ENCODE measurements around the gene CPT1C.

CPT1C gene

GRCh38 chr19:49660338-49660961 lies 30.5 kb upstream of the CPT1C start:
- DNase-seq (ENCODE audit: low spot score): no peak
- no peak for FAIRE-seq

- FAIRE-seq: no peak
These were observed 28.9 kb upstream of the CPT1C start for GRCh38 chr19:49662011-49662410.

GRCh38 chr19:49663224-49663623 lies 27.7 kb upstream of the CPT1C start:
- DNase-seq (ENCODE audit: low spot score): no peak
- no peak for FAIRE-seq

More at GRCh38 chr19:49662011-49662410, 28.9 kb upstream of the CPT1C start:
- no peak for DNase-seq (ENCODE audit: low spot score)

- FAIRE-seq (no peak), DNase-seq (ENCODE audit: low spot score) (peak; percentile 90)
These were observed 26.5 kb upstream of the CPT1C start for GRCh38 chr19:49664171-49665035.

- FAIRE-seq (peak; percentile 9), DNase-seq (ENCODE audit: low spot score) (no peak)
These were observed 25.9 kb upstream of the CPT1C start for GRCh38 chr19:49665036-49665350.

- peak; percentile 96 for DNase-seq (ENCODE audit: low spot score)
- FAIRE-seq: no peak
These were observed 25.4 kb upstream of the CPT1C start, which contains the start of the genes BCL2L12 and IRF3 for GRCh38 chr19:49665351-49666119. Gene BCL2L12, plus strand, starts transcription at chr19:49665933. Its CDS starts 760 bp downstream, at chr19:49666693. Gene IRF3, minus strand, starts transcription at chr19:49665857. Its CDS starts 1,019 bp downstream, at chr19:49664838.

- DNase-seq (ENCODE audit: low spot score) (peak; percentile 39), FAIRE-seq (no peak)
These were observed 24.8 kb upstream of the CPT1C start for GRCh38 chr19:49666120-49666444.

- no peak for DNase-seq (ENCODE audit: low spot score)
- no peak for FAIRE-seq
These were observed 23.4 kb upstream of the CPT1C start for GRCh38 chr19:49667473-49667872.

GRCh38 chr19:49669516-49669915 lies 21.4 kb upstream of the CPT1C start:
- FAIRE-seq (no peak), DNase-seq (ENCODE audit: low spot score) (no peak)

GRCh38 chr19:49672131-49672919 lies 18.6 kb upstream of the CPT1C start:
- FAIRE-seq (peak; percentile 52), DNase-seq (ENCODE audit: low spot score) (peak; percentile 82)

GRCh38 chr19:49676136-49676783 lies 14.7 kb upstream of the CPT1C start:
- peak; percentile 5 for FAIRE-seq
- peak; percentile 77 for DNase-seq (ENCODE audit: low spot score)

GRCh38 chr19:49676784-49677230 lies 14.1 kb upstream of the CPT1C start:
- peak; percentile 92 for FAIRE-seq
- DNase-seq (ENCODE audit: low spot score): peak; percentile 97

- peak; percentile 67 for DNase-seq (ENCODE audit: low spot score)
- no peak for FAIRE-seq
These were observed 13.6 kb upstream of the CPT1C start, which contains the start of gene PRMT1 for GRCh38 chr19:49677231-49677900. Gene PRMT1, plus strand, starts transcription at chr19:49677271. Its CDS starts 10 bp downstream, at chr19:49677281.

GRCh38 chr19:49677901-49678674 lies 12.8 kb upstream of the CPT1C start:
- FAIRE-seq: no peak
- DNase-seq (ENCODE audit: low spot score): peak; percentile 58

GRCh38 chr19:49678985-49679770 lies 11.7 kb upstream of the CPT1C start:
- DNase-seq (ENCODE audit: low spot score) (no peak), FAIRE-seq (no peak)

GRCh38 chr19:49679771-49680413 lies 11.0 kb upstream of the CPT1C start:
- DNase-seq (ENCODE audit: low spot score) (no peak), FAIRE-seq (no peak)

GRCh38 chr19:49680421-49681351 lies 10.2 kb upstream of the CPT1C start:
- peak; percentile 65 for FAIRE-seq

More at GRCh38 chr19:49680421-49681351, 10.2 kb upstream of the CPT1C start:
- peak; percentile 92 for DNase-seq (ENCODE audit: low spot score)
